Measurements from ENCODE around the gene LILRA5.
"Not testable (repeated sequence)": the region's sequence is repeated elsewhere in the genome, so short reads cannot be mapped to it uniquely, and the experiment has no call there.

The LILRA5 gene

GRCh38 chr19:54312436-54313377 is at the start of gene LILRA5:
LILRA5 (minus strand) TSS chr19:54313166; CDS start chr19:54313019, 147 bp downstream.
- H3K4me3 Mint-ChIP-seq = no peak within 1 kb of the TSS
- peak; percentile 98 for ATAC-seq (ENCODE audit: low read depth)
- peak in 1 of 2 donors; percentile 35 for DNase-seq (ENCODE audit: low spot score in 2 of 2)
- no peak within 1 kb of the TSS for H3K27ac Mint-ChIP-seq
- no peaks in the 10 kb centered on the region for H3K36me3 Mint-ChIP-seq
- no peaks in the 10 kb centered on the region for H3K9me3 Mint-ChIP-seq
- peaks cover 6% of the 10 kb centered on the region for H3K4me1 Mint-ChIP-seq
- H3K27me3 Mint-ChIP-seq = peaks cover 16% of the 10 kb centered on the region

- H3K9me3 Mint-ChIP-seq; H3K27me3 Mint-ChIP-seq; DNase-seq (ENCODE audit: low spot score in 2 of 2); H3K36me3 Mint-ChIP-seq: not testable (repeated sequence)
- H3K4me1 Mint-ChIP-seq = peaks cover 23% of the 10 kb centered on the region
- peak overlapping the region; percentile 84 for H3K27ac Mint-ChIP-seq
- peak overlapping the region; percentile 80 for H3K4me3 Mint-ChIP-seq
- ATAC-seq (ENCODE audit: low read depth) = peak; percentile 72
Measured at GRCh38 chr19:54361680-54362422, 48.9 kb upstream of the LILRA5 start.

- peak; percentile 66 to 78 for DNase-seq (ENCODE audit: low spot score in 2 of 2)
- H3K27ac Mint-ChIP-seq, H3K9me3 Mint-ChIP-seq, H3K27me3 Mint-ChIP-seq, H3K36me3 Mint-ChIP-seq, H3K4me3 Mint-ChIP-seq: not testable (repeated sequence)
- ATAC-seq (ENCODE audit: low read depth) = peak; percentile 81
- H3K4me1 Mint-ChIP-seq = peaks cover 17% of the 10 kb centered on the region
Measured at GRCh38 chr19:54359149-54359820, 46.3 kb upstream of the LILRA5 start.

GRCh38 chr19:54357381-54357780 is 44.4 kb upstream of the LILRA5 start:
- peaks cover 4% of the 10 kb centered on the region for H3K36me3 Mint-ChIP-seq
- no peaks in the 10 kb centered on the region for H3K9me3 Mint-ChIP-seq
- no peak overlapping the region for H3K4me3 Mint-ChIP-seq
- peaks cover 23% of the 10 kb centered on the region for H3K4me1 Mint-ChIP-seq
- no peak overlapping the region for H3K27ac Mint-ChIP-seq
- DNase-seq (ENCODE audit: low spot score in 2 of 2) = no peak
- ATAC-seq (ENCODE audit: low read depth) = no peak
- peaks cover 2% of the 10 kb centered on the region for H3K27me3 Mint-ChIP-seq

- H3K9me3 Mint-ChIP-seq = no peaks in the 10 kb centered on the region
- no peaks in the 10 kb centered on the region for H3K27me3 Mint-ChIP-seq
- peaks cover 4% of the 10 kb centered on the region for H3K36me3 Mint-ChIP-seq
- H3K27ac Mint-ChIP-seq = no peak overlapping the region
- no peak for DNase-seq (ENCODE audit: low spot score in 2 of 2)
- H3K4me1 Mint-ChIP-seq = peaks cover 26% of the 10 kb centered on the region
- no peak overlapping the region for H3K4me3 Mint-ChIP-seq
- ATAC-seq (ENCODE audit: low read depth) = no peak
Measured at GRCh38 chr19:54356444-54357056, 43.6 kb upstream of the LILRA5 start.

- ATAC-seq (ENCODE audit: low read depth) (no peak), DNase-seq (ENCODE audit: low spot score in 2 of 2) (no peak)
- H3K4me1 Mint-ChIP-seq = peaks cover 22% of the 10 kb centered on the region
- H3K4me3 Mint-ChIP-seq = no peak overlapping the region
- no peaks in the 10 kb centered on the region for H3K27me3 Mint-ChIP-seq
- H3K9me3 Mint-ChIP-seq = no peaks in the 10 kb centered on the region
- H3K36me3 Mint-ChIP-seq = peaks cover 4% of the 10 kb centered on the region
- H3K27ac Mint-ChIP-seq = no peak overlapping the region
Measured at GRCh38 chr19:54355675-54356074, 42.7 kb upstream of the LILRA5 start.

GRCh38 chr19:54354761-54355160 is 41.8 kb upstream of the LILRA5 start:
- H3K9me3 Mint-ChIP-seq = no peaks in the 10 kb centered on the region
- H3K27me3 Mint-ChIP-seq = no peaks in the 10 kb centered on the region
- H3K4me3 Mint-ChIP-seq = no peak overlapping the region
- DNase-seq (ENCODE audit: low spot score in 2 of 2) (no peak), ATAC-seq (ENCODE audit: low read depth) (no peak)
- H3K4me1 Mint-ChIP-seq = peaks cover 22% of the 10 kb centered on the region
- no peak overlapping the region for H3K27ac Mint-ChIP-seq
- H3K36me3 Mint-ChIP-seq = peaks cover 4% of the 10 kb centered on the region

GRCh38 chr19:54352546-54352945 is 39.6 kb upstream of the LILRA5 start:
- ATAC-seq (ENCODE audit: low read depth) = peak; percentile 39
- Mint-ChIP-seq H3K4me1 (peaks cover 28% of the 10 kb centered on the region), H3K9me3 (no peaks in the 10 kb centered on the region), H3K27me3 (peaks cover 6% of the 10 kb centered on the region), H3K36me3 (peaks cover 6% of the 10 kb centered on the region), H3K27ac (peak overlapping the region; percentile 84), H3K4me3 (peak overlapping the region; percentile 53)
- DNase-seq (ENCODE audit: low spot score in 2 of 2) = no peak

- Mint-ChIP-seq H3K9me3 (no peaks in the 10 kb centered on the region), H3K27me3 (peaks cover 6% of the 10 kb centered on the region), H3K27ac (peak overlapping the region; percentile 84), H3K4me3 (peak overlapping the region; percentile 53), H3K36me3 (peaks cover 6% of the 10 kb centered on the region), H3K4me1 (peaks cover 31% of the 10 kb centered on the region)
- peak; percentile 84 for ATAC-seq (ENCODE audit: low read depth)
- DNase-seq (ENCODE audit: low spot score in 2 of 2) = no peak
Measured at GRCh38 chr19:54352041-54352440, 39.1 kb upstream of the LILRA5 start.

- H3K4me1 Mint-ChIP-seq = peaks cover 36% of the 10 kb centered on the region
- H3K27ac Mint-ChIP-seq = peak overlapping the region; percentile 84
- H3K27me3 Mint-ChIP-seq = peaks cover 6% of the 10 kb centered on the region
- ATAC-seq (ENCODE audit: low read depth) (no peak), DNase-seq (ENCODE audit: low spot score in 2 of 2) (no peak)
- H3K4me3 Mint-ChIP-seq = peak overlapping the region; percentile 53
- H3K36me3 Mint-ChIP-seq = peaks cover 6% of the 10 kb centered on the region
- H3K9me3 Mint-ChIP-seq = no peaks in the 10 kb centered on the region
Measured at GRCh38 chr19:54351474-54351873, 38.5 kb upstream of the LILRA5 start.

GRCh38 chr19:54345938-54346386 is 33.0 kb upstream of the LILRA5 start:
- Mint-ChIP-seq H3K27me3 (peaks cover 6% of the 10 kb centered on the region), H3K4me3 (peak overlapping the region; percentile 74)

GRCh38 chr19:54343868-54344267 is 30.9 kb upstream of the LILRA5 start:
- peaks cover 50% of the 10 kb centered on the region for H3K4me1 Mint-ChIP-seq
- ATAC-seq (ENCODE audit: low read depth) (no peak), DNase-seq (ENCODE audit: low spot score in 2 of 2) (no peak)
- H3K9me3 Mint-ChIP-seq = peaks cover 3% of the 10 kb centered on the region
- H3K27ac Mint-ChIP-seq = peak overlapping the region; percentile 31
- peaks cover 4% of the 10 kb centered on the region for H3K27me3 Mint-ChIP-seq
- H3K4me3 Mint-ChIP-seq = peak overlapping the region; percentile 35
- H3K36me3 Mint-ChIP-seq = peaks cover 6% of the 10 kb centered on the region

More at GRCh38 chr19:54345938-54346386, 33.0 kb upstream of the LILRA5 start:
- DNase-seq (ENCODE audit: low spot score in 2 of 2) (no peak), ATAC-seq (ENCODE audit: low read depth) (peak; percentile 91)
- peaks cover 40% of the 10 kb centered on the region for H3K4me1 Mint-ChIP-seq
- H3K9me3 Mint-ChIP-seq = peaks cover 3% of the 10 kb centered on the region
- H3K36me3 Mint-ChIP-seq = peaks cover 7% of the 10 kb centered on the region
- peak overlapping the region; percentile 75 for H3K27ac Mint-ChIP-seq

- no peak overlapping the region for H3K4me3 Mint-ChIP-seq
- no peaks in the 10 kb centered on the region for H3K27me3 Mint-ChIP-seq
- peaks cover 52% of the 10 kb centered on the region for H3K4me1 Mint-ChIP-seq
- H3K36me3 Mint-ChIP-seq = peaks cover 7% of the 10 kb centered on the region
- no peak for ATAC-seq (ENCODE audit: low read depth)
- H3K27ac Mint-ChIP-seq = peak overlapping the region; percentile 58
- no peak for DNase-seq (ENCODE audit: low spot score in 2 of 2)
- H3K9me3 Mint-ChIP-seq = peaks cover 3% of the 10 kb centered on the region
Measured at GRCh38 chr19:54341295-54341694, 28.3 kb upstream of the LILRA5 start.

Measured in memory B cell (primary cell).